ENCODE results near the gene RBFOX2.

- TF ChIP-seq CTCF (IDR thresholded peaks at IDR 0.05), result no peak
- TF ChIP-seq EZH2 (IDR thresholded peaks at IDR 0.05; ENCODE audit: borderline replicate concordance, insufficient read depth, low read depth, low read length, poor library complexity, severe bottlenecking), result no peak
Measured at GRCh38 chr22:36039125-36039524, 10.5 kb upstream of the RBFOX2 start.

All from B cell (primary cell).